GM12878 (cell line): ENCODE measurements around the gene SFXN4.

Source experiments
- EP300 ChIP-seq, 2 experiments: fragments of 150-350 bp in 1 of 2; IDR thresholded peaks; 2 replicates each; pipeline ENCODE4 v1.6.1; 2011 to 2012; ENCODE audit warnings: low read depth in 2 of 2, low read length in 2 of 2, borderline replicate concordance in 1 of 2, improper control_type of control experiment in 1 of 2, inconsistent platforms in 1 of 2; ENCODE audit not compliant: control insufficient read depth in 1 of 2
- HDGF ChIP-seq: fragments of 450-650 bp; IDR thresholded peaks from 2 replicates; pipeline ENCODE4 v1.6.1; 2016; ENCODE audit warnings: antibody characterized with exemption
- NR2C2 ChIP-seq: IDR thresholded peaks from 2 replicates; pipeline ENCODE4 v1.6.1; 2011; ENCODE audit warnings: borderline replicate concordance, low read depth; ENCODE audit not compliant: control insufficient read depth, insufficient read length
- POLR2AphosphoS5 ChIP-seq: IDR thresholded peaks from 2 replicates; pipeline ENCODE4 v1.6.1; 2011; ENCODE audit warnings: mild to moderate bottlenecking, low read length, inconsistent platforms

GRCh38 chr10:119125942-119126341 lies 39.6 kb downstream of the SFXN4 start:
- no peak for TF ChIP-seq HDGF
- no peak for TF ChIP-seq NR2C2
- no peak for TF ChIP-seq POLR2AphosphoS5
- no peak for TF ChIP-seq EP300 (IDR thresholded peaks at IDR 0.05; ENCODE audit: borderline replicate concordance in 1 of 2, control insufficient read depth in 1 of 2, low read depth in 2 of 2, low read length in 2 of 2)
